Esophagus muscularis mucosa (tissue), 3 donors: ENCODE data around the gene SMARCC1.

Source experiments
- POLR2A ChIP-seq: fragments of 450-650 bp; IDR thresholded peaks from one replicate; pipeline ENCODE4 v1.6.1; 2017; ENCODE audit warnings: antibody characterized with exemption, moderate library complexity, mild to moderate bottlenecking, low read depth
- POLR2AphosphoS5 ChIP-seq, 2 donors: sonication (generic); formaldehyde crosslinking; IDR thresholded peaks; one replicate each; pipeline ENCODE4 v1.6.1; 2017; ENCODE audit warnings: antibody characterized with exemption in 2 of 2
- TF ChIP-seq, protein P1 (sequence below), 3 experiments: fragments of 200-600 bp in 2 of 3; fragments of 450-650 bp in 1 of 3; sonication (generic) in 2 of 3; IDR thresholded peaks; one replicate each; pipeline ENCODE4 v1.5.1; 2017 to 2019; ENCODE audit warnings: antibody characterized with exemption in 3 of 3, mild to moderate bottlenecking in 2 of 3, moderate library complexity in 1 of 3

- TF ChIP-seq, protein P1, sequence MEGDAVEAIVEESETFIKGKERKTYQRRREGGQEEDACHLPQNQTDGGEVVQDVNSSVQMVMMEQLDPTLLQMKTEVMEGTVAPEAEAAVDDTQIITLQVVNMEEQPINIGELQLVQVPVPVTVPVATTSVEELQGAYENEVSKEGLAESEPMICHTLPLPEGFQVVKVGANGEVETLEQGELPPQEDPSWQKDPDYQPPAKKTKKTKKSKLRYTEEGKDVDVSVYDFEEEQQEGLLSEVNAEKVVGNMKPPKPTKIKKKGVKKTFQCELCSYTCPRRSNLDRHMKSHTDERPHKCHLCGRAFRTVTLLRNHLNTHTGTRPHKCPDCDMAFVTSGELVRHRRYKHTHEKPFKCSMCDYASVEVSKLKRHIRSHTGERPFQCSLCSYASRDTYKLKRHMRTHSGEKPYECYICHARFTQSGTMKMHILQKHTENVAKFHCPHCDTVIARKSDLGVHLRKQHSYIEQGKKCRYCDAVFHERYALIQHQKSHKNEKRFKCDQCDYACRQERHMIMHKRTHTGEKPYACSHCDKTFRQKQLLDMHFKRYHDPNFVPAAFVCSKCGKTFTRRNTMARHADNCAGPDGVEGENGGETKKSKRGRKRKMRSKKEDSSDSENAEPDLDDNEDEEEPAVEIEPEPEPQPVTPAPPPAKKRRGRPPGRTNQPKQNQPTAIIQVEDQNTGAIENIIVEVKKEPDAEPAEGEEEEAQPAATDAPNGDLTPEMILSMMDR (IDR thresholded peaks at IDR 0.05): no peak
- TF ChIP-seq POLR2A (no peak), POLR2AphosphoS5 (IDR thresholded peaks at IDR 0.05) (no peak)
These were observed 194.9 kb downstream of the SMARCC1 start for GRCh38 chr3:47586746-47587145.
